ENCODE data around the gene VEGFC. TPM values are rescaled to one million over a fixed set of nuclear protein-coding genes. Genes with fewer than 3 reads are reported as not detected.

Gene VEGFC
- total and polyA plus RNA-seq, 2 experiments from 2014 or later: 2.9 to 4.2 TPM

DNA sequence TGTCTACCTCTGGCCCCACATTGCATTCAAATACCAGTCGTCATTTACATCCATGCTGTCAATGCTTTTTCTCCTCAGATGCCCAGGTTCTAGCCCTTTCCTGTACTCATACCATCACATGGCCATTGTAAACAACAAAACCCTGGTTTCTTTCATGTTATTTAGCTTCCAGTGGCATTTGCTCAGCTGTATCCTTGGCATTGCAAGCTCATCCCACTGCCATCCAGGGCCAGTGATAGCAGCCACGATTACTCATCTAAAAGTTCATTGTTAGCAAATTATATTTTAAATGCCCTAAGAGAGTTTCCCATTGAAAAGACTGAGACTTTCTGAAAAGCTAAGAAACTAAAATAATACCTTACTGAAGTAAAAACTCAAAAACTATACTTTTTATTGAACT, 34.0 kb downstream of the VEGFC start:
- no peak overlapping the region for H3K4me2 ChIP-seq
- no peaks in the 10 kb centered on the region for H3K79me2 ChIP-seq
- TF ChIP-seq, protein P1, sequence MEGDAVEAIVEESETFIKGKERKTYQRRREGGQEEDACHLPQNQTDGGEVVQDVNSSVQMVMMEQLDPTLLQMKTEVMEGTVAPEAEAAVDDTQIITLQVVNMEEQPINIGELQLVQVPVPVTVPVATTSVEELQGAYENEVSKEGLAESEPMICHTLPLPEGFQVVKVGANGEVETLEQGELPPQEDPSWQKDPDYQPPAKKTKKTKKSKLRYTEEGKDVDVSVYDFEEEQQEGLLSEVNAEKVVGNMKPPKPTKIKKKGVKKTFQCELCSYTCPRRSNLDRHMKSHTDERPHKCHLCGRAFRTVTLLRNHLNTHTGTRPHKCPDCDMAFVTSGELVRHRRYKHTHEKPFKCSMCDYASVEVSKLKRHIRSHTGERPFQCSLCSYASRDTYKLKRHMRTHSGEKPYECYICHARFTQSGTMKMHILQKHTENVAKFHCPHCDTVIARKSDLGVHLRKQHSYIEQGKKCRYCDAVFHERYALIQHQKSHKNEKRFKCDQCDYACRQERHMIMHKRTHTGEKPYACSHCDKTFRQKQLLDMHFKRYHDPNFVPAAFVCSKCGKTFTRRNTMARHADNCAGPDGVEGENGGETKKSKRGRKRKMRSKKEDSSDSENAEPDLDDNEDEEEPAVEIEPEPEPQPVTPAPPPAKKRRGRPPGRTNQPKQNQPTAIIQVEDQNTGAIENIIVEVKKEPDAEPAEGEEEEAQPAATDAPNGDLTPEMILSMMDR (IDR thresholded peaks at IDR 0.05; ENCODE audit: poor library complexity): no peak
- no peak for TF ChIP-seq EZH2 (IDR thresholded peaks at IDR 0.05; ENCODE audit: borderline replicate concordance)
- no peak for TF ChIP-seq EZH2phosphoT487 (IDR thresholded peaks at IDR 0.05; ENCODE audit: low read depth, severe bottlenecking, unreplicated experiment)
- H4K20me1 ChIP-seq (ENCODE audit: insufficient read depth, poor library complexity, severe bottlenecking): no peaks in the 10 kb centered on the region
- no peaks in the 10 kb centered on the region for H3K36me3 ChIP-seq (replicated peaks; ENCODE audit: insufficient read depth, low read depth)
- H3K27ac ChIP-seq: no peak overlapping the region
- no peaks in the 10 kb centered on the region for H3K4me1 ChIP-seq (ENCODE audit: insufficient read depth)
- no peaks in the 10 kb centered on the region for H3K9me3 ChIP-seq (ENCODE audit: low read depth)
- no peak for DNase-seq (ENCODE audit: low spot score)
- H3K27me3 ChIP-seq: no peaks in the 10 kb centered on the region
- no peak overlapping the region for H2AFZ ChIP-seq
- H3K9me2 ChIP-seq (replicated peaks; ENCODE audit: insufficient read depth): no peaks in the 10 kb centered on the region
- no peak overlapping the region for H3K4me3 ChIP-seq
- WGBS (ENCODE audit: low lambda C conversion rate, missing lambda C conversion rate): 85% methylated on average over 2 of the region's 2 CpGs

GRCh38 chr4:176758323-176758722, 34.4 kb downstream of the VEGFC start:
- H3K9me3 ChIP-seq (ENCODE audit: low read depth): no peaks in the 10 kb centered on the region
- H3K79me2 ChIP-seq: no peaks in the 10 kb centered on the region
- no peak overlapping the region for H3K27ac ChIP-seq
- no peak overlapping the region for H3K4me2 ChIP-seq
- no peaks in the 10 kb centered on the region for H3K9me2 ChIP-seq (replicated peaks; ENCODE audit: insufficient read depth)
- H3K36me3 ChIP-seq (replicated peaks; ENCODE audit: insufficient read depth, low read depth): no peaks in the 10 kb centered on the region
- no peaks in the 10 kb centered on the region for H3K4me1 ChIP-seq (ENCODE audit: insufficient read depth)
- DNase-seq (ENCODE audit: low spot score): no peak
- H3K27me3 ChIP-seq: no peaks in the 10 kb centered on the region
- H2AFZ ChIP-seq: no peak overlapping the region
- no peaks in the 10 kb centered on the region for H4K20me1 ChIP-seq (ENCODE audit: insufficient read depth, poor library complexity, severe bottlenecking)
- no peak overlapping the region for H3K4me3 ChIP-seq
- 88% methylated on average over 4 of the region's 4 CpGs for WGBS (ENCODE audit: low lambda C conversion rate, missing lambda C conversion rate)
- TF ChIP-seq EZH2 (IDR thresholded peaks at IDR 0.05; ENCODE audit: borderline replicate concordance) (no peak), EZH2phosphoT487 (IDR thresholded peaks at IDR 0.05; ENCODE audit: low read depth, severe bottlenecking, unreplicated experiment) (no peak)
- TF ChIP-seq, protein P1 (IDR thresholded peaks at IDR 0.05; ENCODE audit: poor library complexity): no peak

DNA sequence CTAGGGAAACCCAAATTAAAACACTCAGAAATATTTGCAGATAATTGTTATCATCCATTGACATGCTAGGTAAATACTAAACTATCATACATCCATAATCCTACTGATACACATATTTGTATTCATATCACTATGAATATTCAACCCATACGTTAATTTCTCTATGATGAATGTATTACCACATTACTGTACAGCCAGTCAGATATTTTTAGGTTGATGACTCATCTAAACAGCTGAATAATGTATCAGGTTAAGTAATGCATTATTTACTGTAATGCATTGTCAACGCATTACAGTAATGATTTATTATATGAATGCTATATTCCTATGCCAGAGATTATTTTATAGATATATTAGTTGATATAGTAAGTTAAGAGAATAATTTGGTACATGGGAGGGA, 37.1 kb downstream of the VEGFC start:
- Histone ChIP-seq H2AFZ (no peak overlapping the region), H3K4me3 (no peak overlapping the region), H3K79me2 (no peaks in the 10 kb centered on the region), H3K9me3 (ENCODE audit: low read depth) (no peaks in the 10 kb centered on the region), H3K27me3 (no peaks in the 10 kb centered on the region), H4K20me1 (ENCODE audit: insufficient read depth, poor library complexity, severe bottlenecking) (no peaks in the 10 kb centered on the region), H3K27ac (no peak overlapping the region), H3K4me2 (no peak overlapping the region), H3K4me1 (ENCODE audit: insufficient read depth) (no peaks in the 10 kb centered on the region), H3K9me2 (replicated peaks; ENCODE audit: insufficient read depth) (no peaks in the 10 kb centered on the region), H3K36me3 (replicated peaks; ENCODE audit: insufficient read depth, low read depth) (no peaks in the 10 kb centered on the region)
- no peak for DNase-seq (ENCODE audit: low spot score)
- 86% methylated on average over 2 of the region's 2 CpGs for WGBS (ENCODE audit: low lambda C conversion rate, missing lambda C conversion rate)
- TF ChIP-seq, protein P1 (IDR thresholded peaks at IDR 0.05; ENCODE audit: poor library complexity): no peak
- TF ChIP-seq EZH2 (IDR thresholded peaks at IDR 0.05; ENCODE audit: borderline replicate concordance): no peak
- no peak for TF ChIP-seq EZH2phosphoT487 (IDR thresholded peaks at IDR 0.05; ENCODE audit: low read depth, severe bottlenecking, unreplicated experiment)

DNA sequence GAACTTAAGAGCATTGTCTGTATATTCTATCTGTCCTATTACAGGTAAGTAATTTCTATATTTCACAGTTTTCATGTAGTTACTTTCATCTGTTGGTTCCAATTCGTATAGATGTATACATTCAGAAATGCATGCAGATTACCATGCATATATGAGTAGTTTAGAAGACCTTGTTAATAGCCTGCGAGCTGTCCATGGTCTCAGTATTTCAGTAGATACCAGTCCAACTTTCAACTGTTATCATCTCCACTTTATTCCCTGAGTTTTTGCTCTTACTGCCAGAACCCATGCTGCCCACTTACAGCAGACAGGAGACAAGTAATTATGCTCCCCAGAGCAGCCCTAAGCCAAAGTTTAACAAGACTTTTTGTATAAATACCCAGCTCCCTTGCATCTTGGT, 37.7 kb downstream of the VEGFC start:
- TF ChIP-seq EZH2phosphoT487 (IDR thresholded peaks at IDR 0.05; ENCODE audit: low read depth, severe bottlenecking, unreplicated experiment) (no peak), EZH2 (IDR thresholded peaks at IDR 0.05; ENCODE audit: borderline replicate concordance) (no peak)
- TF ChIP-seq, protein P1 (IDR thresholded peaks at IDR 0.05; ENCODE audit: poor library complexity): no peak
- H3K4me1 ChIP-seq (ENCODE audit: insufficient read depth): no peaks in the 10 kb centered on the region
- H4K20me1 ChIP-seq (ENCODE audit: insufficient read depth, poor library complexity, severe bottlenecking): no peaks in the 10 kb centered on the region
- no peak for DNase-seq (ENCODE audit: low spot score)
- H3K36me3 ChIP-seq (replicated peaks; ENCODE audit: insufficient read depth, low read depth): no peaks in the 10 kb centered on the region
- no peak overlapping the region for H3K4me3 ChIP-seq
- no peaks in the 10 kb centered on the region for H3K27me3 ChIP-seq
- no peaks in the 10 kb centered on the region for H3K79me2 ChIP-seq
- no peak overlapping the region for H2AFZ ChIP-seq
- 87% methylated on average over 2 of the region's 2 CpGs for WGBS (ENCODE audit: low lambda C conversion rate, missing lambda C conversion rate)
- no peaks in the 10 kb centered on the region for H3K9me2 ChIP-seq (replicated peaks; ENCODE audit: insufficient read depth)
- no peaks in the 10 kb centered on the region for H3K9me3 ChIP-seq (ENCODE audit: low read depth)
- H3K4me2 ChIP-seq: no peak overlapping the region
- no peak overlapping the region for H3K27ac ChIP-seq

Data from hepatocyte (in vitro differentiated cells).